K562 (cell line): ENCODE data around the gene RABL2B. TPM values are rescaled to one million over a fixed set of nuclear protein-coding genes. Genes with fewer than 3 reads are reported as not detected.

Experiments used
- DACH1 ChIP-seq: fragments of 450-650 bp; IDR thresholded peaks from 2 replicates; pipeline ENCODE4 v1.6.1; 2018; ENCODE audit not compliant: partially characterized antibody
- POU5F1 ChIP-seq: fragments of 150-350 bp; IDR thresholded peaks from 2 replicates; pipeline ENCODE4 v1.6.1; 2014; ENCODE audit warnings: borderline replicate concordance, low read length, low read depth, mild to moderate bottlenecking; ENCODE audit not compliant: partially characterized antibody
- RBM15 ChIP-seq: fragments of 200-400 bp; formaldehyde crosslinking; IDR thresholded peaks from 2 replicates; pipeline ENCODE4 v1.6.1; 2018; ENCODE audit warnings: mild to moderate bottlenecking, low read length, moderate library complexity; ENCODE audit not compliant: insufficient read depth
- polyA plus RNA-seq, 8 experiments: library from polyadenylated mRNA; depleted of rRNA in 4 of 8; stranded (reverse) in 5 of 8; unstranded in 3 of 8; fragments of >200 nt; fragmentation: Nextera tagmentation in 2 of 8; fragmentation: Illumina TruSeq in 1 of 8; extraction: Ambion mirVana in 2 of 8; extraction: Trizol in 1 of 8; gene quantifications; 2 replicates each; pipeline versions ENCODE4 v1.2.1 to v1.2.3, GENCODE V29; 2011 to 2014; ENCODE audit warnings: inconsistent platforms in 1 of 8, missing spikeins in 1 of 8
- total RNA-seq, 7 experiments: library from RNA; depleted of rRNA in 6 of 7; stranded (reverse); fragments of >200 nt in 6 of 7; fragmentation: Illumina TruSeq in 2 of 7; extraction: Trizol in 2 of 7; gene quantifications; 2 replicates each; pipeline versions ENCODE4 v1.2.1 to v1.2.3, GENCODE V29; 2011 to 2021; ENCODE audit warnings: low replicate concordance in 1 of 7
- TF ChIP-seq, protein P1 (sequence below): sonication (generic); formaldehyde crosslinking; IDR thresholded peaks from 2 replicates; pipeline ENCODE4 v1.8.0; 2022; ENCODE audit warnings: mild to moderate bottlenecking, low read depth, missing genetic modification reagents
- TF ChIP-seq, protein P2 (sequence below): fragments of 150-350 bp; conservative IDR thresholded peaks from 2 replicates; pipeline ENCODE4 v1.6.1; 2014; ENCODE audit warnings: low read length

The RABL2B gene
- total and polyA plus RNA-seq, 9 of the 15 experiments (the other 6 are each of a cell fraction or from before 2014, with no cell fraction given) = 0.76 to 8.5 (median 3.6) TPM

DNA sequence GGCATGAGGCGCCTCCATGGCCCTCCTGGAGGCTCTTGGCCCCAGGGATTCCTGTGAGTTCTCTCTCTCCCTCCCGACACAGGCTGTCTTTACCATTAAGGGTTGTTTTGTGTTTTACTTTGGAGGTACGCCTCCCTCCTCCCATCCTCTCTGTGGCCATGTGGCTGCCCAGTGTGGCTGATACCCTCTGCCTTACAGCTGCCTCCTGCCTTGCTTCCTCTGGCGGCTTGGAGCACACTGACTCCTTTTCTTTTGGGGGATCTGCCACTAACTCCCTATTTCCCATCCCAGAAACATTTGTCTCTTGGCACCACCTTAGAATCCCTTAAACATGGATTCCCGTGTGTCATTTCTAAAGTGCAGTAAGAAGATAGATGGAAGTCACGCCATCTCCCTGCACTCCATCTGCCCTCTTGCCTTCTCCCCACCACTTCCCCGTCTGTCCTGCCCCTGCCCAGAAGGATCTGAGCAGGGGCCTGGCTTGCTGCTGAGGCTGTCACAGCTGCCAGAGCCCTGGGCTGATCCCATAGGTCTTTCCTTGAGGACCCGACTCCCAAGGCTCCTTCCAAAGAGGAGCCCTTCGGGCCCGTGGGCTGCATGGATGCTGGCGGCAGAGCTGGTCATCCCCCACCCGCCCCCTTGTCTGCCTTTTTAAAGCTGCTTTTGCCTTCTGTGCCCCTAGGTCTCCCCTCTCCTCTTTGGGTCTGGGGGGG lies 60.6 kb downstream of the RABL2B start (continued):
- TF ChIP-seq, protein P1, sequence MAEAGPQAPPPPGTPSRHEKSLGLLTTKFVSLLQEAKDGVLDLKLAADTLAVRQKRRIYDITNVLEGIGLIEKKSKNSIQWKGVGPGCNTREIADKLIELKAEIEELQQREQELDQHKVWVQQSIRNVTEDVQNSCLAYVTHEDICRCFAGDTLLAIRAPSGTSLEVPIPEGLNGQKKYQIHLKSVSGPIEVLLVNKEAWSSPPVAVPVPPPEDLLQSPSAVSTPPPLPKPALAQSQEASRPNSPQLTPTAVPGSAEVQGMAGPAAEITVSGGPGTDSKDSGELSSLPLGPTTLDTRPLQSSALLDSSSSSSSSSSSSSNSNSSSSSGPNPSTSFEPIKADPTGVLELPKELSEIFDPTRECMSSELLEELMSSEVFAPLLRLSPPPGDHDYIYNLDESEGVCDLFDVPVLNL = no peak
- TF ChIP-seq, protein P2, sequence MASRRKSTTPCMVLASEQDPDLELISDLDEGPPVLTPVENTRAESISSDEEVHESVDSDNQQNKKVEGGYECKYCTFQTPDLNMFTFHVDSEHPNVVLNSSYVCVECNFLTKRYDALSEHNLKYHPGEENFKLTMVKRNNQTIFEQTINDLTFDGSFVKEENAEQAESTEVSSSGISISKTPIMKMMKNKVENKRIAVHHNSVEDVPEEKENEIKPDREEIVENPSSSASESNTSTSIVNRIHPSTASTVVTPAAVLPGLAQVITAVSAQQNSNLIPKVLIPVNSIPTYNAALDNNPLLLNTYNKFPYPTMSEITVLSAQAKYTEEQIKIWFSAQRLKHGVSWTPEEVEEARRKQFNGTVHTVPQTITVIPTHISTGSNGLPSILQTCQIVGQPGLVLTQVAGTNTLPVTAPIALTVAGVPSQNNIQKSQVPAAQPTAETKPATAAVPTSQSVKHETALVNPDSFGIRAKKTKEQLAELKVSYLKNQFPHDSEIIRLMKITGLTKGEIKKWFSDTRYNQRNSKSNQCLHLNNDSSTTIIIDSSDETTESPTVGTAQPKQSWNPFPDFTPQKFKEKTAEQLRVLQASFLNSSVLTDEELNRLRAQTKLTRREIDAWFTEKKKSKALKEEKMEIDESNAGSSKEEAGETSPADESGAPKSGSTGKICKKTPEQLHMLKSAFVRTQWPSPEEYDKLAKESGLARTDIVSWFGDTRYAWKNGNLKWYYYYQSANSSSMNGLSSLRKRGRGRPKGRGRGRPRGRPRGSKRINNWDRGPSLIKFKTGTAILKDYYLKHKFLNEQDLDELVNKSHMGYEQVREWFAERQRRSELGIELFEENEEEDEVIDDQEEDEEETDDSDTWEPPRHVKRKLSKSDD = no peak
- TF ChIP-seq DACH1 (no peak), RBM15 (no peak), POU5F1 (no peak)
